HG03442 (cell line): ENCODE data around the gene FAM107B.

Source experiments
- ATAC-seq: cut with Tn5 transposase; IDR thresholded peaks from one replicate; pipeline ENCODE4 v1.9.1; 2021; ENCODE audit warnings: mild to moderate bottlenecking, moderate library complexity; ENCODE audit not compliant: unreplicated experiment

Gene FAM107B

DNA sequence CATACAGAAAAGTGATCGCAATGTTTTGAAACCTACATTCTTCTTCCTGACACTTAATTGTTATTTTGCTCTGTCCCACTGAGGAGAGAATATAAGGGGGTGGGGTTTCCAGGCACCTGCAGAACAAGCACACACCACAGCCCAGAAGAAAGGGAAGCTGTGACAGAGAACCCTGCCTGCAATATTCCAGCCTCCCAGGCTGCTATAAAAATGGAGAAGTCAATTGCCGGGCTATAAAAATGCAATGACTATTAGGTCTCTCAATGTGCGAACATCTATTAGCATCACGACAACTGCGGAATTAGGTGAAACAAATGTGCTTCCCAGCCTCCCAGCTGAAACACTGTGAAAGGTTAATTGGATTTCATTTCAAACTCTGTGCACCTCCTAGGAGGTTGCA lies 298.7 kb downstream of the FAM107B start:
- ATAC-seq: no peak

DNA sequence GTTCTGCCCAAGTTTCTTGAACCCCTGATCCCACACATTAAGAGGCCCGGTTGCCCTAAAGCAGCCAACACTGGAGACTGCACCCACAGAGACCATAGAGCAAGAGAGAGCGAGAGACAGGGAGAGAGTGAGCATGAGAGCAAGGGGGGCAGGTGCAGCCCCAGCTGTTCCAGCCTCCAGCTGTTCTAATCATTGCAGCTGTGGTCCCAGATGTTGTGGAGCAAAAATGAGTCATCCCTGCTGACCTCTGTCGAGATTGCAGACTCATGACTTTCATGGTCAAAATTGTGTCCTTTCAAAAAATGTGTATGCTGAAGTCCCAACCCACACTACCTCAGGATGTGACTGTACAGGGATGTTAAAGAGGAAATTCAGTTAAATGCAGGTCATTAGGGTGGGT lies 300.0 kb downstream of the FAM107B start:
- ATAC-seq: no peak

DNA sequence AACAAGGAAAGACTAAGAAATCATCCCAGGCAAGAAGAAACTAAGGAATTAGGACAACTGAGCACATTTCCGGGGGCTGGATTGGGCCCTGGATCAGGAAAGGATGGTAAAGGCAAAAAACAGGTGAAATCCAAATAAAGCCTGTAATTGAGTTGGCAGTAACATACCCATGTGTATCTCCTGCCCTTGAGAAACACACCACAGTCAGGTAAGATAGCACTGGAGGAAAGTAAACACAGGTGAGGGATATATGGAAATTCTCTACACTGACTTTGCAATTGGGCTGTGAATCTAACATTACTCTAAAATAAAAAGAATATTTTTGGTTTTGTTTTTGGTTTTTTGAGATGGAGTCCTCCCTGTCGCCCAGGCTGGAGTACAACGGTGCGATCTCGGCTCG lies 303.8 kb downstream of the FAM107B start:
- ATAC-seq: no peak

DNA sequence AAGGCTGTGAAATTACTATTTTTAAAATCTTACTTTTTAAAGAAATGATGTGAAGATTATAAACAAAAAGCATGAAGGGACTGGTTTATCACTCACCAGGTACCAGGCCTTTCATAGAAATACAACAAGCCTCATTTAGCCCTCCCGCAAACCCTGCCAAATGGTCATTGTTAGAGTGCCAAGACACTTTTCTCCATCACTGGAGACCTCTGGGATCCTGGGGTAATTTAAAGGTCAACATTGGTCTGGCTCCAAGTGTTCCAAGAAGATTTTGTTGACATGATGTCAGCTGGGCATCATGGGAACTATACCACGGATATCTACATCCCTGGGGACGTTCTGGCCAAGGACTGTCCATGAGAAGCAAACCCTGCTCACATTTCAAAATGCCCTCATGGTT lies 306.0 kb downstream of the FAM107B start:
- ATAC-seq: no peak
